CD4-positive, alpha-beta T cell treated with Interleukin-6 for 4 hours (primary cell): Measurements from ENCODE around the gene FARS2.

ENCODE experiments used
- DNase-seq: peaks from one replicate; pipeline ENCODE4 v3.0.0-alpha.2; 2020; ENCODE audit warnings: mixed read lengths

Gene FARS2

DNA sequence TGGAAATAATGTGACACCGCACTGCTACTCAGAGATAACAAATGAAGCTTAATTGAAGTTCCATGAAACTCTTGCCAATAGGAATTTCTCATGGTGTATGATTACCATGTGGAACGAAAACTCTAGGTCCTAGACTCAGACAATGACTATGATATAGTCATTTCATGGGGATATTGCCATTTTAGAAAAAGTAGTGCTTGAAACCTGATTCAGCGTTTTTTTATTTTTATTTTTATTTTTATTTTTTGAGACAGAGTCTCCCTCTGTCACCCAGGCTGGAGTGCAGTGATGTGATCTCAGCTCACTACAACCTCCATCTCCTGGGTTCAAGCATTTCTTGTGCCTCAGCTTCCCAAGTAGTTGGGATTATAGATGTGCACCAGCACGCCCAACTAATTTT lies 253.9 kb downstream of the FARS2 start:
- no peak for DNase-seq

GRCh38 chr6:5516036-5516435 lies 254.7 kb downstream of the FARS2 start:
- no peak for DNase-seq

GRCh38 chr6:5517796-5518195 lies 256.5 kb downstream of the FARS2 start:
- peak; percentile 33 for DNase-seq

GRCh38 chr6:5518936-5519491 lies 257.7 kb downstream of the FARS2 start:
- no peak for DNase-seq

DNA sequence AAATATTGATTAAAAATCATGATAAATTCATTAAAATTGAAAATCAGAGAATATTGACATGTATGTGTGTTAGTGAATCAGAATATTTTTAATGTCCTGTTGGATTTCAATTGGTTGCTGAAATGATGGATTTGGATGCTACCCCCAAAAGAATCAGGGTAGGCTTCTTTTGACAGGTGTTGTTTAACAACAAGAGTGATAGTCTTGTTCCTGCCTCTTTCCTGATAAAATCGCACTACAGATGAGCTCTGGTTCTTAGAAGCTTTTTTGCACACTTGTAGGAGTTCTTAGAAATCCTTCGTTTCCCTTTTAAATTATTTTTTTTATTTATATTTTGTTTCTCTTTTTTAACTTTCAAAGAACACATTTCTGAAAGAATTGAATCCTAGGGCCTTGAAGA lies 259.5 kb downstream of the FARS2 start:
- DNase-seq, result no peak

DNA sequence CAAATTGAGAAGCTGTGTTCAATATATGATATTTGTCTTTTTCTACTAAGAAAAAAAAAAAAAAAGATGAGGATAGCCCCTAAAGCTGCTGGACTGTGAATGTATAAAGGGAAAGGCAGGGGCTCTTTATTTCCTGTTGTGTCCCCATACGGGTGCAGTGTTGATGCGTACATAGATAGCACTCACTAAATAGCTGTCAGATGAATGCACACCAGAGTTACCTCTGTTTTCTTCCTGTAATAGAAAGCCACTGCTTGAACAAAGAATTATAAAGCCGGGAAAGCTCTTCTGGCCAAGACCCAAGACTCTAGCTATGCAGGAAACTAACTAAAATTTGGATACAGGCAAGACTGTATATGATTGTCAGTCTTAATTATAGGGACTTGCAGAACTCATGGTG lies 260.0 kb downstream of the FARS2 start:
- no peak for DNase-seq

DNA sequence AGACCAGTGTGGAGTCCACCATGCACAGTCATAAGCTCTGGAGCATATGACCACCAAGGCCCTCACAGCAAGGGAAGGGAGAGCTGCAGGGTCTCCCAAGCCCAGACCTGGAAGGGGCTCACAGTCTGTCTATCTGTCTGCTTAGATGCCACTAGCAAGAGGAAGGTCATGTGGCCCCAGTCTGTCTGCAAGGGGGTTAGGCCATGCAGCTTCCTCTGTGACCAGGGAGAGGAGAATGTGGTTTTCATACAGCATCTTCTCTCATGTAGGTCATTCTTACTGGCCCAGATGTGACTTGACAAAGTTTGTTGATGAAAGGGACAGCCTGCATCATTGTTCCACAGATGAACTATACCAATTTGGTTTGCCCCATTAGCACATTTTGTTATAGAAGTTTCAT lies 260.8 kb downstream of the FARS2 start:
- DNase-seq, result no peak

DNA sequence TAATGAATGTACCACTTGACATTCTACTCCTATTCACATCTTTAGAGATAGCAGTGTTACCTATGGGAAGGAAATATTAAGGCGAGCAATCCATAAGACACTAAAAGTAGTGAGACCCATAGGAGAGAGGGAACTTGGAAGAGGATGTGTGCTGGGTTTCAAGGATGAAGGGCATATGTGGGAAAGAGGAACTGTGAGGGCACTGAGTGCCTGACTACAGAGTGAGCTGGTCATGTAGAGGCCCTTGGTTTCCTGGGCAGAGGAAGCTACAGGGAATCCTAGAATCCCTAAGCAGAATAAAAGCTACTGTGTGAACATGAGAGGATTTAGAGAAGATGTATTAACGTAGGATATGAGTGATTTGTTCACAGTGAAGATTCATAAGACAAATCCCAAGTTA lies 262.8 kb downstream of the FARS2 start:
- DNase-seq, result no peak

GRCh38 chr6:5525209-5525608 lies 263.9 kb downstream of the FARS2 start:
- DNase-seq, result no peak

DNA sequence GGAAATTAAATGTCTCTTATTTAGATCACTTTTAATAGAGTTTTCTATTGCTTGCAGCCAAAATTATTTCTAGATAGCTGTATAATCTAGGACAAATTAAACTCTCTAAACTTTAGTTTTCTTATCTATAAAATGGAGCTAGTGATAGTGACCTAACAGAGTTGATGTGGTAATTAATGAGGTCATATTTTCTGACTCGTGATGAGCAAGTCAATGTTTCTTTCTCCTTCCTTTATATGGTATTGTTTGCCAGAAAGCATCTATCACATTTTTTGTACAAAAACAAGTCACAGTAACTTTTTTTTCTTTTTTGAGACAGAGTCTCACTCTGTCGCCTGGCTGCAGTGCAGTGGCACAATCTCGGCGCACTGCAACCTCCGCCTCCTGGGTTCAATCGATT lies 267.7 kb downstream of the FARS2 start:
- DNase-seq, result no peak

GRCh38 chr6:5529733-5530132 lies 268.4 kb downstream of the FARS2 start:
- DNase-seq, result no peak

- DNase-seq, result no peak
Observed at GRCh38 chr6:5531161-5531560, 269.8 kb downstream of the FARS2 start.

GRCh38 chr6:5531853-5532375 lies 270.6 kb downstream of the FARS2 start:
- DNase-seq, result no peak

- DNase-seq, result no peak
Observed at GRCh38 chr6:5532941-5533340, 271.6 kb downstream of the FARS2 start.

DNA sequence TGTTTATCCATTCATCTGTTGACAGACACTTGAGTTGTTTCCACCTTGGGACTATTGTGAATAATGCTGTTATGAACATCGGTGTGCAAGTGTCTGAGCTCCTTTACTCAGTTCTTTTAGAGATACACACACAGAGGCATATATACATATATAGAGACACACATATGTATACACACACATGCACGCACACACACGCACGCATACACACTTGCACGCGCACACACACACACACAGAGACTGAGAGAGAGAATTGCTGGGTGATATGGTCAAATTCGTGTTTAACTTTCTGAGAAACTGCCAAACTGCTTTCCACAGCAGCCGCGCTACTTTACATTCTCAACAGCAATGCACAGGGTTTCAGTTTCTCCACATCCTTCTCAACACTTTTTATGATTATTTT lies 273.3 kb downstream of the FARS2 start:
- DNase-seq, result no peak

- DNase-seq, result no peak
Observed at GRCh38 chr6:5536644-5537043, 275.3 kb downstream of the FARS2 start.

GRCh38 chr6:5537132-5537531 lies 275.8 kb downstream of the FARS2 start:
- DNase-seq, result no peak

GRCh38 chr6:5537967-5538366 lies 276.7 kb downstream of the FARS2 start:
- no peak for DNase-seq

- DNase-seq, result no peak
Observed at GRCh38 chr6:5540370-5540769, 279.1 kb downstream of the FARS2 start.

GRCh38 chr6:5541025-5541424 lies 279.7 kb downstream of the FARS2 start:
- no peak for DNase-seq

DNA sequence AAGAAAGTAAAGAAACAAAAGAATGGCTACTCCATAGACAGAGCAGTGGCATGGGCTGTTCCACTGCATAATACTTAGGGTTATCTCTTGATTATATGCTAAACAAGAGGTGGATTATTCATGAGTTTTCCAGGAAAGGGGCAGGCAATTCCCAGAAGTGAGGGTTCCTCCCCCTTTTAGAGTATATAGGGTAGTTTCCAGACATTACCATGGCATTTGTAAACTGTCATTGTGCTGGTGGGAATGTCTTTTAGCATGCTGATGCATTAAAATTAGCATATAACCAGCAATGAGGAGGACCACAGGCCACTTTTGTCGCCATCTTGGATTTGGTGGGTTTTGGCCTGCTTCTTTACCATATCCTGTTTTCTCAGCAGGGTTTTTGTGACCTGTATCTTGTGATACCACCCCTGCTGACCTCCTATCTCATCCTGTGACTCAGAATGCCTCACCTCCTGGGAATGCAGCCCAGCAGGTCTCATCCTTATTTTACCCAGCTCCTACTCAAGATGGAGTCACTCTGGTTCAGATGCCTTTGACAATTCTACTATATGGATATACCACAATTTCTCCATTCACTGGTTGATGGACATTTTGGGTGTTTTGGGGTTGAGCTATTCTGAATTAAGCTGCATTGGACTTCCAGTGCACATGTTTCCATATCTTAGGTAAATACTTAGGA lies 280.6 kb downstream of the FARS2 start:
- DNase-seq, result no peak

DNA sequence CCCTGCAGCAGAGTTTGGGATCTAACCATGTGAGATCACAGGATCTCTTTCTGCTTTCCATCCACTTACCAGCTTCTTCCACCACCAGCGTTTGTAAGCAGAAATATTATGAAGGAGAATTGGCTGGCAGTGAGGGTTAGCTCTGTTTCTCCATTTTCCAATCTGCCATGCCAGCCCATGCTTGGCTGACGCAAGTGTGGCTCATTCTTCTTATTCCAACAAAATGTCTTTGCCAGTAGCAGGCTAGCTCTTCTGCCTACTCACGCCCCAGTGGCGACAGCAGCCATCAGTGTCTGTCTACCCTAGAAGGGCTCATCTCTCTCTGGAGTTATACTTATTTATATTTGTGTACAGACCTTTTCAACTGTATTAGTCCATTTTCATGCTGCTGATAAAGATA lies 286.2 kb downstream of the FARS2 start:
- DNase-seq, result no peak

DNA sequence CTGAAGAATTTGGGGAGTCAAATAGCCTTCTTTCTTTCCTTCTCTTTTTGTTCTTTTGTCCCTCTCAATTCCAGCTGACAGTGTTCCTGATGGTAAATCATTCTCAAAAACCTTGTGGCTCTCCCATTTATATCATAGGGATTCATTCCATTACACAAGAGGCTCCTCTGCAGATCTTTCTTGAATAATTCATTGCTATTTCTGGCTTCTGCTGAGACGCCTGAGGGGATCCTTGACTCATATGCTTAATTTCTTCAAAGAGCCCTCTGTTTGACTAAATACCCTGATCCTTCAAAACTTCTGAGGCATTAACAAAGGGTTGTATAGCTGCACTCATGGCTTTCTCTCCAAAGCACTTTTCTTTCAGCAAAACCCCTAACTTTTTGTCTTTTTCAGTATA lies 289.3 kb downstream of the FARS2 start:
- DNase-seq, result no peak

- no peak for DNase-seq
Observed at GRCh38 chr6:5552243-5552642, 290.9 kb downstream of the FARS2 start.

DNA sequence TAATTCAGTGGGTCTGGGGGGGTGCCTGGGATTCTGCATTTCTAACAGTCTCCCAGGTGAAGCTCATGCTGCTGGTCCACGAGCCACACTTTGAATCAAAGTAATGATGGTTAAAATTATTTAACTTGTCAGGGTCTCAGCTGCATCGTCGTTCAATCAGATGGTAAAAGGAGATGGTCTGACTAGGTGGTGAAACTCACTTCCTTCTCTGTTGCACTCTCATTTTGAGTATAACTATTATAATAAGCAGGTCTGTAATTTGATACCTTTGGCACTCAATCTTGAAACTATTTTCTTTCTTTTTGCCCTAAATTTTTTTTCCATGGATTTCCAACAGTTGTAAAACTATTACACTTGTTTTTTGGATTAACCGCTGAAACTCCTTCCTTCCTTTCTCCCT lies 292.5 kb downstream of the FARS2 start:
- DNase-seq, result no peak
